ENCODE data around the gene ZDHHC7.

DNA sequence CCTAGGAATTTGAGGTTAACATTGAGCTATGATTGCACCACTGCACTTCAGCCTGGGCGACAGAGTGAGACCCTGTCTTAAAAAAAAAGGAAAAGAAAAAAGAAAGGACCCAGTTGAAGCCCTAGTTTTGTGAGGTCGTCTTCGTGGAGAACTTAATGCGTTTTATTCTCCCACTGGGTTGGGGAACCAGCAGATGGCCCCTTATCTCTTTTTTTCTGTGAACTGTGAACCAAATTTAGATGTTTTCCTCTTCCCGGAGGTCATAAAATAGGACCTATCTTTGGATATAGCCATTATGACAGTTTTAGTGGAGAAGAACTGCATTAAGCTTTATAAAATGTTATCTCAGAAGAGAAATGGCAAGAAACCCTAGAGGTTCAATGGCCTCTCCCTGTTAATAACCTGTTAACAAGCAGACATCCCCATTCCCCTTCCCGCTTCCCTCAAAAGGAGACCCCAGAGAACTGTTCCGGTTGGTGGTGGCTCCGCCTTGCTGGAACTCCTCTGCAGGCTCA lies 39.8 kb upstream of the ZDHHC7 start:
- TF ChIP-seq, protein P1, sequence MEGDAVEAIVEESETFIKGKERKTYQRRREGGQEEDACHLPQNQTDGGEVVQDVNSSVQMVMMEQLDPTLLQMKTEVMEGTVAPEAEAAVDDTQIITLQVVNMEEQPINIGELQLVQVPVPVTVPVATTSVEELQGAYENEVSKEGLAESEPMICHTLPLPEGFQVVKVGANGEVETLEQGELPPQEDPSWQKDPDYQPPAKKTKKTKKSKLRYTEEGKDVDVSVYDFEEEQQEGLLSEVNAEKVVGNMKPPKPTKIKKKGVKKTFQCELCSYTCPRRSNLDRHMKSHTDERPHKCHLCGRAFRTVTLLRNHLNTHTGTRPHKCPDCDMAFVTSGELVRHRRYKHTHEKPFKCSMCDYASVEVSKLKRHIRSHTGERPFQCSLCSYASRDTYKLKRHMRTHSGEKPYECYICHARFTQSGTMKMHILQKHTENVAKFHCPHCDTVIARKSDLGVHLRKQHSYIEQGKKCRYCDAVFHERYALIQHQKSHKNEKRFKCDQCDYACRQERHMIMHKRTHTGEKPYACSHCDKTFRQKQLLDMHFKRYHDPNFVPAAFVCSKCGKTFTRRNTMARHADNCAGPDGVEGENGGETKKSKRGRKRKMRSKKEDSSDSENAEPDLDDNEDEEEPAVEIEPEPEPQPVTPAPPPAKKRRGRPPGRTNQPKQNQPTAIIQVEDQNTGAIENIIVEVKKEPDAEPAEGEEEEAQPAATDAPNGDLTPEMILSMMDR (conservative IDR thresholded peaks at IDR 0.05 in 1 of 2, IDR thresholded peaks at IDR 0.05 in 1 of 2; ENCODE audit: low read depth in 1 of 2, low read length in 2 of 2), result no peak
- TF ChIP-seq EZH2 (IDR thresholded peaks at IDR 0.05; ENCODE audit: low read length, missing control alignments), result no peak
